Activated CD4-positive, alpha-beta T cell treated with anti-CD3 and anti-CD28 coated beads for 36 hours (primary cell): Measurements from ENCODE around the gene NEAT1. TPM values are rescaled to one million over a fixed set of nuclear protein-coding genes. Genes with fewer than 3 reads are reported as not detected.
"Not testable (repeated sequence)": the region's sequence is repeated elsewhere in the genome, so short reads cannot be mapped to it uniquely, and the experiment has no call there.

ENCODE experiments used
- ATAC-seq: fragments of 200-7000 bp; cut with Tn5 transposase; one replicate; pipeline ENCODE4 v1.10.0; 2021; ENCODE audit warnings: mild to moderate bottlenecking, moderate library complexity
- CTCF ChIA-PET: fragments of 350-600 bp; sonication (Branson Sonifier 250); formaldehyde crosslinking; loops from one replicate; lab custom pipeline; 2021; ENCODE audit warnings: antibody characterized with exemption; lab: Charles Lee
- POLR2A ChIA-PET: fragments of 350-600 bp; sonication (Branson Sonifier 250); formaldehyde crosslinking; loops from one replicate; lab custom pipeline; 2021; ENCODE audit warnings: antibody characterized with exemption, inconsistent platforms; lab: Charles Lee
- DNase-seq: peaks from one replicate; pipeline ENCODE4 v3.0.0-alpha.2; 2020
- H3K27ac Mint-ChIP-seq: one replicate; pipeline ENCODE4 v1.8.0; 2021; ENCODE audit warnings: mixed read lengths
- H3K27me3 Mint-ChIP-seq: one replicate; pipeline ENCODE4 v1.8.0; 2021; ENCODE audit warnings: mixed read lengths
- H3K36me3 Mint-ChIP-seq: one replicate; pipeline ENCODE4 v1.8.0; 2021; ENCODE audit warnings: low read depth, mixed read lengths
- H3K4me1 Mint-ChIP-seq: one replicate; pipeline ENCODE4 v1.8.0; 2021; ENCODE audit warnings: mixed read lengths
- H3K4me3 Mint-ChIP-seq: one replicate; pipeline ENCODE4 v1.8.0; 2021; ENCODE audit warnings: mild to moderate bottlenecking, moderate library complexity, mixed read lengths
- H3K9me3 Mint-ChIP-seq: one replicate; pipeline ENCODE4 v1.8.0; 2021; ENCODE audit warnings: low read depth, mixed read lengths
- intact Hi-C, 2 experiments: fragments of 100-400 bp; cut with DNase I in 1 of 2; cut with micrococcal nuclease in 1 of 2; formaldehyde crosslinking; loops; one replicate each; pipeline versions ENCODE4 v1.14.2 to v1.15.1; 2022 to 2024; cut with DNase I, micrococcal nuclease
- total RNA-seq, 2 experiments: library from RNA; stranded (reverse); gene quantifications; one replicate each; pipeline ENCODE4 v1.2.3, GENCODE V29; 2021

The NEAT1 gene
- total RNA-seq, 2 experiments from 2014 or later, result 435 to 569 TPM

- H3K36me3 Mint-ChIP-seq, result peaks cover 20% of the 10 kb centered on the region
- DNase-seq (no peak), ATAC-seq (no peak)
- ChIA-PET POLR2A (no interaction called here), CTCF (interaction anchor here (0.6 kb wide), 1 partner anchor 453 kb away, joined by 3 read pairs; no protein-coding TSS in a partner anchor)
- H3K4me1 Mint-ChIP-seq, result peaks cover 5% of the 10 kb centered on the region
- no peak overlapping the region for H3K4me3 Mint-ChIP-seq
- intact Hi-C loops, result loop anchor here in 1 of 2 experiments (10.0 kb wide), 1 partner anchor 46 kb away; no protein-coding TSS in a partner anchor
- H3K27me3 Mint-ChIP-seq, result no peaks in the 10 kb centered on the region
- H3K9me3 Mint-ChIP-seq, result no peaks in the 10 kb centered on the region
- no peak overlapping the region for H3K27ac Mint-ChIP-seq
Observed at GRCh38 chr11:65410936-65411680, 11.5 kb upstream of the NEAT1 start.

- Mint-ChIP-seq H3K36me3 (peaks cover 20% of the 10 kb centered on the region), H3K9me3 (no peaks in the 10 kb centered on the region)
Observed at GRCh38 chr11:65411681-65412070, 10.9 kb upstream of the NEAT1 start.

DNA sequence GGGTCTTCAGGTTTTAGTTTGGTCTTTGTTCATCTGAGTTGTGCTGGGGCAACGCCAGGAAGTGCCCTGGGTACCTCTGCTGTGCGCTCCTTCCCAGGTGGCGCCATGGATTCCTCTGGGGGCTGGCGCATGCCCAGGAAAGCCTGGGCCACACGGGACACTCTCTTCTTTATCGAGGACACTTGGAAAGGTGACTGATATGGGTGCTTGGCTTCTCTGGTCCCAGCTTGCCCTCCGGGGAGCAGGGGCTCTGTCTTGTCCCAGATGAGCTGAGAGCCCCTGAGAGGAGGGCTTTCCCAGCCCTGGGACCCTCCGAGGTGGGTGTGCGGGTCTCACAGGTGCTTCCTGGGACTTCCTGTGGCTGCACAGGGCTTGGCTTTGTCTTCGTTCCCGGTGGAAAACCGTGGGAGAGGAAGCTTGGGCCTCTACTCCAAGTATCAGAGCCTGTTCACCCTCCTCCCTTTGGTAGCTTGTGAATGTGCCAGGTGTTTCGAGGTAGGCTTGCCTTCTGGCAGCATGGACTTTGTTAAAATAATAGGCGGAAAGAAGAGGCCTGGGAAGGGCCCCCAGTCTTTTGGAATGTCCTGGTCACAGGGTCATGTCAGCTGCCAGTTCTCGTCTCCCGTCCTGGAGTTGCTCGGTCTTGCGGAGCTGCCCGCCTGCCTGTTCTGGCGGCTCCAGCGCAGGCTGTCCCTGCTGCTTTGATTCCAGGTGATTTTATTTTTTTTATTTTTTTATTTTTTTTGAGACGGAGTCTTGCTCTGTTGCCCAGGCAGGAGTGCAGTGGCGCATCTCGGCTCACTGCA is 10.1 kb upstream of the NEAT1 start:
- Mint-ChIP-seq H3K4me3 (no peak overlapping the region), H3K27ac (no peak overlapping the region), H3K36me3 (peaks cover 16% of the 10 kb centered on the region), H3K27me3 (no peaks in the 10 kb centered on the region), H3K4me1 (peaks cover 19% of the 10 kb centered on the region), H3K9me3 (no peaks in the 10 kb centered on the region)
- CTCF ChIA-PET, result interaction anchor here (0.7 to 1.0 kb wide), 5 partner anchors 67 to 98 kb away, joined by 3 to 6 read pairs (median 3); partner anchors contain the start of gene DPF2
- intact Hi-C loops, result loop anchor here in 1 of 2 experiments (10.0 kb wide), 1 partner anchor 48 kb away; no protein-coding TSS in a partner anchor
- POLR2A ChIA-PET, result interaction anchor here (18.5 kb wide), 1 partner anchor 86 kb away, joined by 1637 read pairs; the partner anchor contains the start of gene MALAT1
- ATAC-seq (no peak), DNase-seq (no peak)

More at GRCh38 chr11:65411681-65412070, 10.9 kb upstream of the NEAT1 start:
- ChIA-PET POLR2A (no interaction called here), CTCF (interaction anchor here (0.6 kb wide), 1 partner anchor 453 kb away, joined by 3 read pairs; no protein-coding TSS in a partner anchor)
- intact Hi-C loops, result loop anchor here in 1 of 2 experiments (10.0 kb wide), 1 partner anchor 47 kb away; no protein-coding TSS in a partner anchor
- H3K4me3 Mint-ChIP-seq, result no peak overlapping the region
- no peak for ATAC-seq
- DNase-seq, result no peak
- H3K27ac Mint-ChIP-seq, result no peak overlapping the region
- peaks cover 11% of the 10 kb centered on the region for H3K4me1 Mint-ChIP-seq
- no peaks in the 10 kb centered on the region for H3K27me3 Mint-ChIP-seq

GRCh38 chr11:65413077-65413664 is 9.4 kb upstream of the NEAT1 start:
- H3K9me3 Mint-ChIP-seq, H3K4me3 Mint-ChIP-seq, ATAC-seq, DNase-seq, H3K27ac Mint-ChIP-seq, H3K27me3 Mint-ChIP-seq: not testable (repeated sequence)
- intact Hi-C loops, result loop anchor here in 1 of 2 experiments (10.0 kb wide), 1 partner anchor 48 kb away; no protein-coding TSS in a partner anchor
- ChIA-PET CTCF (interaction anchor here (0.7 to 5.9 kb wide), 6 partner anchors 25 to 97 kb away, joined by 3 to 27 read pairs (median 3); partner anchors contain the start of genes DPF2 and FRMD8), POLR2A (interaction anchor here (18.5 kb wide), 1 partner anchor 85 kb away, joined by 1637 read pairs; the partner anchor contains the start of gene MALAT1)
- Mint-ChIP-seq H3K36me3 (peaks cover 16% of the 10 kb centered on the region), H3K4me1 (peaks cover 23% of the 10 kb centered on the region)

DNA sequence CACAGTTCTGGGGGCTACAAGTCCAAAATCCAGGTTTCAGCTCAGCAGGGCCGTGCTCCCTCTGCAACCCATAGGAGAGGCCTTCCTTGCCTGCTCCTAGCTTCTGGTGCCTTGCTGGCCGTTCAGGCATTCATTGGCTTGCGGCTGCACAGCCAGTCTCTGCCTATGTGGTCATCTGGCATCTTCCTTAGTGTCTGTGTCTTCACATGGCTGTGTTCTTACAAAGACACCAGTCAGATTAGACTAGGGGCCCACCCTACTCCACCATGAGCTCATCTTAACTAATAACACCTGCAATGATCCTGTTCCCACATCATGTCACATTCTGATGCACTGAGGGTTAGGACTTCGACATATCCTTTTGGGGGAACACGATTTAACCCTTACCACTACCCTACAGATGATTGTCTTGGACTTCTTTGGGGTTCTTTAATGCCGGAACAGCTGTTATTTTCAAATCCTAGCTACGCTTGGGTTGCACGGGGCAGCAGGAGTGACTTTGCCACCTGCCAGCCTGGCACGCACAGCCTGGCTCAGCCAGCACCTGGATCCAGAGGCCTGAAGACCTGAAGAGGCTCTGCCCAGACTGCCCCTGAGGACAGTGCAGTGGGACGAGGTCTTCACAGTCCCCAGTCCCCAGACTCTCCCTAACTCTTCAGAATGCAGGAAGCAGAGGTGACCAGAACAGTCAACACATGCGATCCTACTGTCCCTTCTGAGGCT is 7.7 kb upstream of the NEAT1 start:
- Mint-ChIP-seq H3K4me3 (no peak overlapping the region), H3K27ac (no peak overlapping the region), H3K36me3 (peaks cover 7% of the 10 kb centered on the region), H3K4me1 (peaks cover 28% of the 10 kb centered on the region), H3K27me3 (no peaks in the 10 kb centered on the region), H3K9me3 (no peaks in the 10 kb centered on the region)
- ChIA-PET CTCF (interaction anchor here (0.6 to 12.0 kb wide), 12 partner anchors 11 to 140 kb away, joined by 3 to 209 read pairs (median 4); partner anchors contain the start of genes FRMD8 and MALAT1), POLR2A (interaction anchor here (0.6 to 18.5 kb wide), 7 partner anchors 8 to 1767 kb away, joined by 3 to 1637 read pairs (median 3); partner anchors contain the start of genes MALAT1 and NEAT1)
- ATAC-seq, result no peak
- DNase-seq, result peak; percentile 5
- intact Hi-C loops, result loop anchor here in 1 of 2 experiments (10.0 kb wide), 1 partner anchor 50 kb away; no protein-coding TSS in a partner anchor

GRCh38 chr11:65415499-65416340 is 6.9 kb upstream of the NEAT1 start:
- DNase-seq (peak; percentile 9), ATAC-seq (no peak)
- intact Hi-C loops, result loop anchor here (1.0 to 10.0 kb wide), 6 partner anchors 18 to 95 kb away; partner anchors contain the start of gene SLC25A45 (in 1 of the 2)
- Mint-ChIP-seq H3K4me3 (peak overlapping the region; percentile 100), H3K4me1 (peaks cover 28% of the 10 kb centered on the region), H3K36me3 (peaks cover 10% of the 10 kb centered on the region), H3K27ac (peak overlapping the region; percentile 47), H3K27me3 (no peaks in the 10 kb centered on the region), H3K9me3 (no peaks in the 10 kb centered on the region)
- ChIA-PET POLR2A (interaction anchor here (0.6 to 18.5 kb wide), 10 partner anchors 10 to 1768 kb away, joined by 3 to 1637 read pairs (median 4); partner anchors contain the start of genes FRMD8 and MALAT1), CTCF (interaction anchor here (0.6 to 12.0 kb wide), 26 partner anchors 11 to 232 kb away, joined by 3 to 209 read pairs (median 4); partner anchors contain the start of genes FRMD8 and MALAT1)

DNA sequence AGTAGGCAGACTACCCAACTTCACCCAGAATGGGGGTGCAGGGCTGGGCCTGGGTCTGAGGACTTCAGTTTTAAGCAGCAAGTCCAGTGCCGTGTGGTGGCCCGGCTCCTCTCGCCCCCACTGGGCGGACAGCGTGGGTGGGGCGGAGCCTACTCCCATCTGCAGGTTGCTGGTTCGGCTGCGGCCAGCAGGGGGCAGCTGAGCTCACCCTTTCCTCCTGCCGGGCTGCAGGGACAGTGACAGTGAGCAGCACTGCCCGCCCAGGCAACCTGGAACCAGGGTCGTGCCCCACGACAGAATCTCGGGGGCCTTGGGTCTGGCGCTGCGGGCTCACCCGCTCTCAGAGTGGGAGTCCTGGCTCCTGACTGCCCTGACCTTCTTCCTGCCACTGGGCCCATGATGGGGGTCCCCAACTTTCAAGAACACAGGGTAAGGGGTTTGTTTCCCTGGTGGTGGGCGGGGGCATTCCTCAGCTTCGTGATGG is 6.2 kb upstream of the NEAT1 start:
- H3K36me3 Mint-ChIP-seq, result peaks cover 10% of the 10 kb centered on the region
- peaks cover 29% of the 10 kb centered on the region for H3K4me1 Mint-ChIP-seq
- ChIA-PET CTCF (interaction anchor here (0.5 to 12.0 kb wide), 33 partner anchors 10 to 630 kb away, joined by 3 to 209 read pairs (median 4); partner anchors contain the start of genes FAM89B, FRMD8 and MALAT1), POLR2A (interaction anchor here (0.6 to 18.5 kb wide), 10 partner anchors 9 to 708 kb away, joined by 3 to 1637 read pairs (median 4); partner anchors contain the start of genes FRMD8 and MALAT1)
- DNase-seq (peak; percentile 96), ATAC-seq (peak; percentile 30)
- intact Hi-C loops, result loop anchor here (1.0 to 10.0 kb wide), 6 partner anchors 17 to 94 kb away; partner anchors contain the start of gene SLC25A45 (in 1 of the 2)
- H3K9me3 Mint-ChIP-seq, result no peaks in the 10 kb centered on the region
- H3K4me3 Mint-ChIP-seq, result peak overlapping the region; percentile 100
- no peaks in the 10 kb centered on the region for H3K27me3 Mint-ChIP-seq
- peak overlapping the region; percentile 92 for H3K27ac Mint-ChIP-seq

DNA sequence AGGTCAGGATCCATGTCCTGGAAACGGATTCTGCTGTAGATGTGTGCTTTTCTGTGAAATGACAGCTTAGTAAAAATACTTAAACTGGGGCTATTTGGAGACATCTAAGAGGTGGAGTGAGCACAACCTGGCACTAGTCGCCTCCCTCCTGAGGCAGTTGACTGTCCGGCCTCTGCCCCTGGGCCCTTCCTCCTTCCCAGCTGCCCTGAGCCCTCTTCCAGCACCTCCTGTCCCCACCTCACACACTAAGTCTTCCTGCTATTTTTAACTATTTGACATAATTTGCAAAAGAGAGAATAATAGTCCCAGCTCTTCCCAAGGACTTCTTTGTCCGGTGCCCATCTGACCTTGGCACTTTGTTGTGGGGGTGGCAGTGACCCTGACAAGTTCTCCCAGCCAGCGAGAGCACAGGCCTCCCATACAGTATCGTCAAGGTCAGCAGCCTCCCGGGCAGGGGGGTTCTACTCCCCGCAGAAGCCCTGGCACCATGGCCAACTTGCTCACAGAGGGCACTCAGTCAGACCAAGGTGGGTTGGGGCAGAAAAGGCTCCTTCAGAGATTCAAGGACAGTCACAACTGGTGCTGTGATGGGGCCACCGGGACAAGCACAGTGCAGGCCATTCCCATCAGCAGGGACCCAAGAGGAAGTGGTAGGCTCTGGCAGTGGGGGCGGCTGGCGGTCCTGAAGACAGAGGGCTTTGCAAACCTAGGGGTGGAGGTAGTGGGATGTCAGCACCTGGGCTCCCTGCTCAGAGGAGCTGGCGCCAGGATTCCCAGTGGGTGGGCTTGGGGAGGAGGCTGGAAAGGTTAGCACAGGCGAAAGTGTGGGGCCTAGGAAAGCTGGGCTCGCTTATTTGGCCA is 5.5 kb upstream of the NEAT1 start:
- intact Hi-C loops, result loop anchor here (1.0 to 10.0 kb wide), 6 partner anchors 16 to 93 kb away; partner anchors contain the start of gene SLC25A45 (in 1 of the 2)
- Mint-ChIP-seq H3K4me1 (peaks cover 29% of the 10 kb centered on the region), H3K4me3 (peak overlapping the region; percentile 100), H3K27ac (peak overlapping the region; percentile 92), H3K36me3 (peaks cover 7% of the 10 kb centered on the region), H3K27me3 (no peaks in the 10 kb centered on the region), H3K9me3 (no peaks in the 10 kb centered on the region)
- no peak for ATAC-seq
- ChIA-PET CTCF (interaction anchor here (0.5 to 12.0 kb wide), 33 partner anchors 13 to 629 kb away, joined by 3 to 209 read pairs (median 4); partner anchors contain the start of genes FAM89B, FRMD8 and MALAT1), POLR2A (interaction anchor here (0.5 to 18.5 kb wide), 6 partner anchors 9 to 510 kb away, joined by 3 to 1637 read pairs (median 8); partner anchors contain the start of genes FRMD8 and MALAT1)
- peak; percentile 54 for DNase-seq
